IPS-18a (cell line): ENCODE measurements around the gene ST6GALNAC6.
A peak's percentile ranks its signal among the peaks of the same experiment; 100 is the strongest.

Experiments
- H3K27ac ChIP-seq: one replicate; pipeline ENCODE4 v1.5.1; 2013; ENCODE audit warnings: low read length
- H3K27me3 ChIP-seq: one replicate; pipeline ENCODE4 v1.6.1; 2013; ENCODE audit warnings: mild to moderate bottlenecking, low read length; ENCODE audit not compliant: control insufficient read depth, insufficient read depth
- H3K36me3 ChIP-seq: one replicate; pipeline ENCODE4 v1.6.1; 2013; ENCODE audit warnings: low read depth, low read length; ENCODE audit not compliant: control insufficient read depth
- H3K4me1 ChIP-seq: one replicate; pipeline ENCODE4 v1.6.1; 2013; ENCODE audit warnings: low read depth, low read length; ENCODE audit not compliant: control insufficient read depth
- H3K4me3 ChIP-seq: one replicate; pipeline ENCODE4 v1.5.1; 2013; ENCODE audit warnings: low read length
- H3K9ac ChIP-seq: one replicate; pipeline ENCODE4 v1.6.1; 2013; ENCODE audit warnings: mild to moderate bottlenecking, low read length, moderate library complexity
- H3K9me3 ChIP-seq: one replicate; pipeline ENCODE4 v1.6.1; 2013; ENCODE audit warnings: low read depth, low read length; ENCODE audit not compliant: control insufficient read depth

ST6GALNAC6 gene

GRCh38 chr9:127912882-127913281 lies 13.5 kb upstream of the ST6GALNAC6 start:
- Histone ChIP-seq H3K27ac (no peak overlapping the region), H3K27me3 (peaks cover 10% of the 10 kb centered on the region), H3K9me3 (no peaks in the 10 kb centered on the region), H3K36me3 (no peaks in the 10 kb centered on the region), H3K4me1 (peaks cover 4% of the 10 kb centered on the region), H3K4me3 (no peak overlapping the region), H3K9ac (no peak overlapping the region)

GRCh38 chr9:127912296-127912695 lies 12.9 kb upstream of the ST6GALNAC6 start:
- H3K9ac ChIP-seq = no peak overlapping the region
- no peak overlapping the region for H3K4me3 ChIP-seq
- H3K27me3 ChIP-seq = peaks cover 10% of the 10 kb centered on the region
- no peak overlapping the region for H3K27ac ChIP-seq
- no peaks in the 10 kb centered on the region for H3K36me3 ChIP-seq
- no peaks in the 10 kb centered on the region for H3K9me3 ChIP-seq
- peaks cover 4% of the 10 kb centered on the region for H3K4me1 ChIP-seq

- no peaks in the 10 kb centered on the region for H3K9me3 ChIP-seq
- H3K36me3 ChIP-seq = no peaks in the 10 kb centered on the region
- no peak overlapping the region for H3K4me3 ChIP-seq
- H3K9ac ChIP-seq = no peak overlapping the region
- H3K4me1 ChIP-seq = no peaks in the 10 kb centered on the region
- no peak overlapping the region for H3K27ac ChIP-seq
- H3K27me3 ChIP-seq = peaks cover under 1% of the 10 kb centered on the region
Observed at GRCh38 chr9:127910613-127911205, 11.3 kb upstream of the ST6GALNAC6 start.

GRCh38 chr9:127909839-127910273 lies 10.5 kb upstream of the ST6GALNAC6 start:
- no peak overlapping the region for H3K9ac ChIP-seq
- H3K4me3 ChIP-seq = no peak overlapping the region
- no peaks in the 10 kb centered on the region for H3K36me3 ChIP-seq
- H3K27ac ChIP-seq = no peak overlapping the region
- H3K4me1 ChIP-seq = peaks cover under 1% of the 10 kb centered on the region
- no peaks in the 10 kb centered on the region for H3K27me3 ChIP-seq
- H3K9me3 ChIP-seq = no peaks in the 10 kb centered on the region

- peaks cover 12% of the 10 kb centered on the region for H3K4me1 ChIP-seq
- no peak overlapping the region for H3K9ac ChIP-seq
- H3K4me3 ChIP-seq = no peak overlapping the region
- no peaks in the 10 kb centered on the region for H3K9me3 ChIP-seq
- no peaks in the 10 kb centered on the region for H3K36me3 ChIP-seq
- no peaks in the 10 kb centered on the region for H3K27me3 ChIP-seq
- H3K27ac ChIP-seq = no peak overlapping the region
Observed at GRCh38 chr9:127908660-127908926, 9.2 kb upstream of the ST6GALNAC6 start.

GRCh38 chr9:127907867-127908659 lies 8.7 kb upstream of the ST6GALNAC6 start:
- Histone ChIP-seq H3K27me3 (no peaks in the 10 kb centered on the region), H3K27ac (no peak overlapping the region), H3K4me1 (peaks cover 17% of the 10 kb centered on the region), H3K4me3 (no peak overlapping the region), H3K9ac (no peak overlapping the region), H3K9me3 (no peaks in the 10 kb centered on the region), H3K36me3 (no peaks in the 10 kb centered on the region)

- Histone ChIP-seq H3K9ac (no peak overlapping the region), H3K27ac (no peak overlapping the region), H3K36me3 (no peaks in the 10 kb centered on the region), H3K27me3 (no peaks in the 10 kb centered on the region), H3K4me3 (no peak overlapping the region), H3K4me1 (peaks cover 17% of the 10 kb centered on the region), H3K9me3 (no peaks in the 10 kb centered on the region)
Observed at GRCh38 chr9:127905788-127906191, 6.4 kb upstream of the ST6GALNAC6 start.

- no peaks in the 10 kb centered on the region for H3K36me3 ChIP-seq
- H3K4me3 ChIP-seq = no peak overlapping the region
- no peaks in the 10 kb centered on the region for H3K27me3 ChIP-seq
- no peak overlapping the region for H3K9ac ChIP-seq
- peaks cover 17% of the 10 kb centered on the region for H3K4me1 ChIP-seq
- no peak overlapping the region for H3K27ac ChIP-seq
- no peaks in the 10 kb centered on the region for H3K9me3 ChIP-seq
Observed at GRCh38 chr9:127905004-127905728, 5.8 kb upstream of the ST6GALNAC6 start.

GRCh38 chr9:127904561-127905003 lies 5.2 kb upstream of the ST6GALNAC6 start:
- Histone ChIP-seq H3K27me3 (no peaks in the 10 kb centered on the region), H3K9me3 (no peaks in the 10 kb centered on the region), H3K9ac (no peak overlapping the region), H3K4me3 (no peak overlapping the region), H3K27ac (no peak overlapping the region), H3K4me1 (peaks cover 17% of the 10 kb centered on the region), H3K36me3 (no peaks in the 10 kb centered on the region)

- H3K9ac ChIP-seq = no peak overlapping the region
- no peaks in the 10 kb centered on the region for H3K9me3 ChIP-seq
- H3K36me3 ChIP-seq = no peaks in the 10 kb centered on the region
- peak overlapping the region; percentile 9 for H3K4me3 ChIP-seq
- no peak overlapping the region for H3K27ac ChIP-seq
- no peaks in the 10 kb centered on the region for H3K27me3 ChIP-seq
- H3K4me1 ChIP-seq = peaks cover 17% of the 10 kb centered on the region
Observed at GRCh38 chr9:127903557-127904475, 4.4 kb upstream of the ST6GALNAC6 start.
